BJ (cell line): ENCODE measurements around the gene ISG20L2. TPM values are rescaled to one million over a fixed set of nuclear protein-coding genes. Genes with fewer than 3 reads are reported as not detected.
A peak's percentile ranks its signal among the peaks of the same experiment; 100 is the strongest.

Experiments used
- CTCF ChIA-PET: fragments of 350-600 bp; formaldehyde crosslinking; extraction: SDS; loops from one replicate; lab custom pipeline; 2021; ENCODE audit warnings: antibody characterized with exemption, inconsistent platforms; lab: Yijun Ruan, JAX
- POLR2A ChIA-PET: fragments of 300-600 bp; sonication (Branson Sonifier 250); formaldehyde crosslinking; extraction: SDS; loops from one replicate; lab custom pipeline; 2021; ENCODE audit warnings: antibody characterized with exemption; lab: Charles Lee
- DNase-seq: peaks from one replicate; pipeline ENCODE4 v3.0.0-alpha.2; 2011; ENCODE audit warnings: low read depth
- H3K27me3 ChIP-seq: 2 replicates; pipeline ENCODE4 v1.6.0; 2011; ENCODE audit warnings: low read length; ENCODE audit not compliant: control insufficient read depth, insufficient read depth
- H3K36me3 ChIP-seq: 2 replicates; pipeline ENCODE4 v1.5.1; 2011; ENCODE audit warnings: low read length; ENCODE audit not compliant: control insufficient read depth, insufficient read depth
- H3K4me3 ChIP-seq: 2 replicates; pipeline ENCODE4 v1.5.1; 2011; ENCODE audit warnings: low read depth, mild to moderate bottlenecking, control low read depth, low read length
- CTCF ChIP-seq: IDR thresholded peaks from 2 replicates; pipeline ENCODE4 v1.5.1; 2011; ENCODE audit warnings: low read depth, mild to moderate bottlenecking, control low read depth, inconsistent platforms, low read length, moderate library complexity; ENCODE audit not compliant: insufficient read depth
- polyA minus RNA-seq: library from RNA; depleted of rRNA, polyadenylated mRNA; stranded (reverse); fragments of >200 nt; gene quantifications from 2 replicates; pipeline ENCODE4 v1.2.3, GENCODE V29; 2011; rRNA and poly(A)+ RNA removed
- polyA plus RNA-seq: library from polyadenylated mRNA; depleted of rRNA; stranded (reverse); fragments of >200 nt; gene quantifications from 2 replicates; pipeline ENCODE4 v1.2.3, GENCODE V29; 2011; rRNA removed

ISG20L2 gene
- polyA plus RNA-seq: 30.6 and 36.6 TPM in 2 replicates
- 13.3 and 22.1 TPM in 2 replicates for polyA minus RNA-seq

- TF ChIP-seq CTCF: no peak
- POLR2A ChIA-PET: interaction anchor here (0.5 to 1.4 kb wide), 5 partner anchors 12 to 159 kb away, joined by 3 to 11 read pairs (median 3); partner anchors contain the start of gene MRPL24
- Histone ChIP-seq H3K27me3 (no peaks in the 10 kb centered on the region), H3K36me3 (peaks cover 6% of the 10 kb centered on the region), H3K4me3 (peak within 1 kb of the TSS; percentile 89)
- CTCF ChIA-PET: interaction anchor here (0.9 to 41.7 kb wide), 8 partner anchors 18 to 199 kb away, joined by 3 to 1556 read pairs (median 105); partner anchors contain the start of genes CRABP2, INSRR, NES and NTRK1
- DNase-seq: peak; percentile 87
Measured at GRCh38 chr1:156728599-156729462, at the start of gene ISG20L2. Gene ISG20L2, minus strand, starts transcription at chr1:156728766. Its CDS starts 1,114 bp downstream, at chr1:156727652.

- TF ChIP-seq CTCF: no peak
- H3K36me3 ChIP-seq: peaks cover 2% of the 10 kb centered on the region
- no peak overlapping the region for H3K4me3 ChIP-seq
- no peak for DNase-seq
- POLR2A ChIA-PET: no interaction called here
- CTCF ChIA-PET: interaction anchor here (0.9 to 1.0 kb wide), 2 partner anchors 51 to 83 kb away, joined by 3 read pairs; partner anchors contain the start of gene NTRK1
- no peaks in the 10 kb centered on the region for H3K27me3 ChIP-seq
Measured at GRCh38 chr1:156777573-156777972, 49.0 kb upstream of the ISG20L2 start.

- no peaks in the 10 kb centered on the region for H3K27me3 ChIP-seq
- ChIA-PET POLR2A (no interaction called here), CTCF (interaction anchor here (0.6 to 1.0 kb wide), 2 partner anchors 51 to 89 kb away, joined by 3 read pairs; no protein-coding TSS in a partner anchor)
- no peak overlapping the region for H3K4me3 ChIP-seq
- no peak for DNase-seq
- peaks cover 2% of the 10 kb centered on the region for H3K36me3 ChIP-seq
- TF ChIP-seq CTCF: no peak
Measured at GRCh38 chr1:156776942-156777341, 48.4 kb upstream of the ISG20L2 start.

- no peak for DNase-seq
- ChIA-PET POLR2A (no interaction called here), CTCF (interaction anchor here (0.9 kb wide), 1 partner anchor 10 kb away, joined by 3 read pairs; no protein-coding TSS in a partner anchor)
- H3K4me3 ChIP-seq: no peak overlapping the region
- no peak for TF ChIP-seq CTCF
- H3K36me3 ChIP-seq: peaks cover 3% of the 10 kb centered on the region
- H3K27me3 ChIP-seq: no peaks in the 10 kb centered on the region
Measured at GRCh38 chr1:156775799-156776198, 47.2 kb upstream of the ISG20L2 start.

GRCh38 chr1:156773607-156774006, 45.0 kb upstream of the ISG20L2 start:
- no peak for TF ChIP-seq CTCF
- H3K4me3 ChIP-seq: no peak overlapping the region
- POLR2A ChIA-PET: no interaction called here
- no peak for DNase-seq
- CTCF ChIA-PET: interaction anchor here (1.1 to 1.2 kb wide), 3 partner anchors 47 to 154 kb away, joined by 3 to 7 read pairs (median 4); no protein-coding TSS in a partner anchor
- no peaks in the 10 kb centered on the region for H3K27me3 ChIP-seq
- H3K36me3 ChIP-seq: peaks cover 3% of the 10 kb centered on the region
